VCaP (cell line): ENCODE measurements around the gene DDX4.
"Not testable (repeated sequence)": the region's sequence is repeated elsewhere in the genome, so short reads cannot be mapped to it uniquely, and the experiment has no call there.

Experiments used
- H3K27ac ChIP-seq: fragments of 450-650 bp; 2 replicates; pipeline ENCODE4 v1.5.1; 2017
- TF ChIP-seq, protein P1 (sequence below): fragments of 450-650 bp; conservative IDR thresholded peaks from 2 replicates; pipeline ENCODE4 v1.5.1; 2017; ENCODE audit warnings: mild to moderate bottlenecking, moderate library complexity

Gene DDX4

GRCh38 chr5:55800924-55801323 lies 63.1 kb downstream of the DDX4 start:
- H3K27ac ChIP-seq, result no peak overlapping the region
- TF ChIP-seq, protein P1, sequence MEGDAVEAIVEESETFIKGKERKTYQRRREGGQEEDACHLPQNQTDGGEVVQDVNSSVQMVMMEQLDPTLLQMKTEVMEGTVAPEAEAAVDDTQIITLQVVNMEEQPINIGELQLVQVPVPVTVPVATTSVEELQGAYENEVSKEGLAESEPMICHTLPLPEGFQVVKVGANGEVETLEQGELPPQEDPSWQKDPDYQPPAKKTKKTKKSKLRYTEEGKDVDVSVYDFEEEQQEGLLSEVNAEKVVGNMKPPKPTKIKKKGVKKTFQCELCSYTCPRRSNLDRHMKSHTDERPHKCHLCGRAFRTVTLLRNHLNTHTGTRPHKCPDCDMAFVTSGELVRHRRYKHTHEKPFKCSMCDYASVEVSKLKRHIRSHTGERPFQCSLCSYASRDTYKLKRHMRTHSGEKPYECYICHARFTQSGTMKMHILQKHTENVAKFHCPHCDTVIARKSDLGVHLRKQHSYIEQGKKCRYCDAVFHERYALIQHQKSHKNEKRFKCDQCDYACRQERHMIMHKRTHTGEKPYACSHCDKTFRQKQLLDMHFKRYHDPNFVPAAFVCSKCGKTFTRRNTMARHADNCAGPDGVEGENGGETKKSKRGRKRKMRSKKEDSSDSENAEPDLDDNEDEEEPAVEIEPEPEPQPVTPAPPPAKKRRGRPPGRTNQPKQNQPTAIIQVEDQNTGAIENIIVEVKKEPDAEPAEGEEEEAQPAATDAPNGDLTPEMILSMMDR, result no peak

DNA sequence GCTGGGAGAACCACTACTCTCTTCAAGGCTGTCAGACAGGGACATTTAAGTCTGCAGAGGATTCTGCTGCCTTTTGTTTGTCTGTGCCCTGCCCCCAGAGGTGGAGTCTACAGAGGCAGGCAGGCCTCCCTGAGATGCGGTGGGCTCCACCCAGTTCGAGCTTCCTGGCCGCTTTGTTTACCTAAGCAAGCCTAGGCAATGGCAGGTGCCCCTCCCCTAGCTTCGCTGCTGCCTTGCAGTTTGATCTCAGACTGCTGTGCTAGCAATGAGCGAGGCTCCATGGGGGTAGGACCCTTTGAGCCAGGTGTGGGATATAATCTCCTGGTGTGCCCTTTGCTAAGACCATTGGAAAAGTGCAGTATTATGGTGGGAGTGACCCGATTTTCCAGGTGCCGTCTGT lies 71.0 kb downstream of the DDX4 start:
- H3K27ac ChIP-seq, result not testable (repeated sequence)

DNA sequence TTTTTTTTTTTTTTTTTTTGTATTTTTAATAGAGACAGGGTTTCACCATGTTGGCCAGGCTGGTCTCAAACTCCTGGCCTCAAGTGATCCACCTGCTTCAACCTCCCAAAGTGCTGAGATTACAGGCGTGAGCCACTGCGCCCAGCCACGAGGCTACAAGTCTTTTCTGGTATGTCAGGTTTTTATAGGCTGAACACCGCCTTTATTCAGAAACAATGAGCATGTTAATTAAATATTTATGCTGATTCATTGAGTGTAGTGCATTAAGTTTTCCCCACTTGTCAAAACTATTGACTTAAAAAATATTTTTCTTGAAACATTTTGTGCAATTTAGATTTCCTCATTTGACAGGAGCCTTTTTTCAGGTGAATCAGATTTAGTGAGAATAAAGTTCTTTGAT lies 78.1 kb downstream of the DDX4 start:
- not testable (repeated sequence) for H3K27ac ChIP-seq

GRCh38 chr5:55816342-55816741 lies 78.5 kb downstream of the DDX4 start:
- TF ChIP-seq, protein P1, result no peak
- H3K27ac ChIP-seq, result no peak overlapping the region

DNA sequence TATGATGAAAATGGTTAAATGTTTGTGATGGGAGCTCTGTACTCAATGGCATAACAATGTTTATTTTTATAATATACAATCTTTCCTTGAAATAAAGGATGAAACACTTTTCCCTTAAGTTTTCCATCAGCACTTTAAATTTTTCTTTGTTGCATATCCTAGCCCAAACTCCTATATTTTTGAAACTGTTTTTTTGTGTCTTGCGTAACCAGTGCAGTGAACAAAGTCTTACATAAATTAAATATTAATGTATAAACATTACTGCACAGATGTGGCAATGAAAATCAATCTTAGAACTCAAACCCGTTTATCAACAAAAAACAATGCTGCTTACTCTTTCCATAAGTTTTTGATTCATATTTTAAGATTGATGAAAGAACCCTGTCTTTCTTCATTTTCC lies 79.2 kb downstream of the DDX4 start:
- TF ChIP-seq, protein P1, result no peak
- no peak overlapping the region for H3K27ac ChIP-seq

DNA sequence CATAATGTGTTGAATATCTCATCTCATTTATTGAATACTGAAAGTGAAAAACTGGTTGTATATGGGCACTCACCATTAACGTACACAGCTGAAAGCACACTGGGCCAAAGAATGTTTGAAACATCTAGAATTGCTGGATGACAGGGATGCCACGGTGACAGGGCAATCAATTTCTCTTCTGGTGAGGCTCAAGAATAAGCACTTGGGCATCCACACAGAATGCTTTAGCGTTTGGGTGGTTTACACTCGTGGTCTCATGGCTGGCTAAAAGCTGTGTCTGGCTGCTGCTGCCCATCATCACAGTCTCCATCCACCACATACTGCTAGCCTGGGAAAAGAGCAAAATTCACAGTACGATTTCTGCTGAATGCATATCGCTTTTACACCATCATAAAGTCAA lies 82.6 kb downstream of the DDX4 start:
- no peak overlapping the region for H3K27ac ChIP-seq
- TF ChIP-seq, protein P1, result no peak

GRCh38 chr5:55821731-55822512 lies 84.1 kb downstream of the DDX4 start:
- TF ChIP-seq, protein P1, result no peak
- H3K27ac ChIP-seq, result no peak overlapping the region

DNA sequence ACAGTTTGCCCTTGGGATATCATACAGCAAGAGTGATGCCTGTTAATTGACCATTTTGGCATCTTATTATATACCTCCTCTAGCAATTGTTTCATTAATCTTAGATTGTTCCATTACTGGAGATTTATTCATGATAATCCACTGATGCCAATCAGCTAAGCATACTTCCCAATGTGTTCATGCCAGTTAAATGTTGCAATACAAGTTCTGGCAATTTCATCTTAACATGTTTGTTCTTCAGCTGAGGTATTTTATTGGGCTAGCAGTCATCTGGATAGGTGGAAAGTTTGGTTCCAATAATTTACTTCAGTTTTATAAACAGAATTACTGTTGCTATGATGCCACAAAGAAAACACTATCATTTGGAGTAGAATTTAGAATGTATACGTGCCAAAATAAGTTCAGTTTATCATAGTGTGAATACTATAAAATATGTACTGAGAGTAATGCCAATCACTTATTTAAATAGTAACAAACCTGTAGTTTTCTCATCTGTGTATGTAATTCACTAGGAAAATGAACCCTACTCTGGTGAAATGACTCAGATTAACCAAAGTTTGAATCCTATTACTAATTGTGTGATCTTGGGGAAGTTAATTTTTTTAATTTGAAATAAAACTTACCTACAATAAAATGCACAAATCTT lies 85.4 kb downstream of the DDX4 start:
- peak overlapping the region; percentile 44 for H3K27ac ChIP-seq
- TF ChIP-seq, protein P1, result no peak
